Lower lobe of right lung (tissue), 2 donors: ENCODE measurements around the gene ADAM19. TPM values are rescaled to one million over a fixed set of nuclear protein-coding genes. Genes with fewer than 3 reads are reported as not detected.

Experiments
- ATAC-seq, 2 donors: fragments of 200-7000 bp; cut with Tn5 transposase; one replicate each; pipeline ENCODE4 v1.9.1; 2020 to 2022; ENCODE audit warnings: mild to moderate bottlenecking in 2 of 2, moderate library complexity in 2 of 2
- DNase-seq: peaks from one replicate; pipeline ENCODE4 v3.0.0-alpha.2; 2020
- H3K27ac ChIP-seq: fragments of 200-600 bp; one replicate; pipeline ENCODE4 v1.8.0; 2022
- H3K27me3 ChIP-seq: fragments of 200-600 bp; one replicate; pipeline ENCODE4 v1.8.0; 2022; ENCODE audit warnings: low read depth
- H3K36me3 ChIP-seq: fragments of 200-600 bp; one replicate; pipeline ENCODE4 v1.8.0; 2022; ENCODE audit warnings: mild to moderate bottlenecking
- H3K4me1 ChIP-seq: fragments of 200-600 bp; one replicate; pipeline ENCODE4 v1.8.0; 2022
- H3K4me3 ChIP-seq: fragments of 200-600 bp; one replicate; pipeline ENCODE4 v1.8.0; 2022; ENCODE audit warnings: mild to moderate bottlenecking
- H3K9me3 ChIP-seq: fragments of 200-600 bp; one replicate; pipeline ENCODE4 v1.8.0; 2022
- CTCF ChIP-seq: fragments of 200-600 bp; IDR thresholded peaks from one replicate; pipeline ENCODE4 v1.8.0; 2022; ENCODE audit warnings: antibody characterized with exemption, mild to moderate bottlenecking
- intact Hi-C: fragments of 100-400 bp; cut with DNase I; formaldehyde crosslinking; loops from one replicate; pipeline ENCODE4 v1.11.0; 2022
- total RNA-seq: library from RNA; stranded (reverse); fragmentation: NEBNext Ultra II Directional; extraction: Animal tissue kit (Norgen Biotek cat#: 25700); gene quantifications from one replicate; pipeline ENCODE4 v1.2.1, GENCODE V29; 2021
- donor health status: DM: no; HTN: yes; CAD: no; lungs with severe emphysema.

ADAM19 gene
- total RNA-seq, 1 donor from 2014 or later = 12.0 TPM

GRCh38 chr5:157594257-157594656, 18.7 kb upstream of the ADAM19 start:
- TF ChIP-seq CTCF = no peak
- H3K27ac ChIP-seq = no peak overlapping the region
- no peaks in the 10 kb centered on the region for H3K36me3 ChIP-seq
- no peak for DNase-seq
- no peaks in the 10 kb centered on the region for H3K27me3 ChIP-seq
- peaks cover 26% of the 10 kb centered on the region for H3K4me1 ChIP-seq
- H3K9me3 ChIP-seq = no peaks in the 10 kb centered on the region
- intact Hi-C loops = no loop called here
- no peak for ATAC-seq
- H3K4me3 ChIP-seq = no peak overlapping the region

GRCh38 chr5:157593052-157593757, 17.6 kb upstream of the ADAM19 start:
- Histone ChIP-seq H3K9me3 (no peaks in the 10 kb centered on the region), H3K36me3 (no peaks in the 10 kb centered on the region), H3K4me1 (peaks cover 26% of the 10 kb centered on the region), H3K4me3 (no peak overlapping the region), H3K27ac (peak overlapping the region; percentile 13), H3K27me3 (no peaks in the 10 kb centered on the region)
- TF ChIP-seq CTCF = no peak
- intact Hi-C loops = no loop called here
- no peak for ATAC-seq
- no peak for DNase-seq

- no peaks in the 10 kb centered on the region for H3K27me3 ChIP-seq
- no peaks in the 10 kb centered on the region for H3K36me3 ChIP-seq
- intact Hi-C loops = no loop called here
- H3K4me3 ChIP-seq = no peak overlapping the region
- peak overlapping the region; percentile 13 for H3K27ac ChIP-seq
- peaks cover 26% of the 10 kb centered on the region for H3K4me1 ChIP-seq
- TF ChIP-seq CTCF = no peak
- DNase-seq (no peak), ATAC-seq (no peak)
- H3K9me3 ChIP-seq = no peaks in the 10 kb centered on the region
Observed at GRCh38 chr5:157592594-157592993, 17.0 kb upstream of the ADAM19 start.

GRCh38 chr5:157590478-157590877, 14.9 kb upstream of the ADAM19 start:
- DNase-seq (no peak), ATAC-seq (no peak)
- no peak overlapping the region for H3K4me3 ChIP-seq
- no peak for TF ChIP-seq CTCF
- H3K27ac ChIP-seq = no peak overlapping the region
- intact Hi-C loops = no loop called here
- no peaks in the 10 kb centered on the region for H3K36me3 ChIP-seq
- H3K4me1 ChIP-seq = peaks cover 21% of the 10 kb centered on the region
- no peaks in the 10 kb centered on the region for H3K27me3 ChIP-seq
- no peaks in the 10 kb centered on the region for H3K9me3 ChIP-seq

- ATAC-seq (no peak), DNase-seq (no peak)
- Histone ChIP-seq H3K27me3 (no peaks in the 10 kb centered on the region), H3K27ac (no peak overlapping the region), H3K36me3 (no peaks in the 10 kb centered on the region), H3K4me1 (no peaks in the 10 kb centered on the region), H3K4me3 (no peak overlapping the region), H3K9me3 (no peaks in the 10 kb centered on the region)
- intact Hi-C loops = no loop called here
- no peak for TF ChIP-seq CTCF
Observed at GRCh38 chr5:157584628-157585027, 9.1 kb upstream of the ADAM19 start.
